Psoas muscle (tissue), 8 donors: ENCODE measurements around the gene BBX. TPM values are rescaled to one million over a fixed set of nuclear protein-coding genes. Genes with fewer than 3 reads are reported as not detected.

Source experiments
- ATAC-seq, 4 donors: fragments of 200-7000 bp; cut with Tn5 transposase; one replicate each; pipeline ENCODE4 v1.9.1; 2020; ENCODE audit warnings: moderate library complexity in 3 of 4, mild to moderate bottlenecking in 2 of 4
- DNase-seq, 2 donors: peaks; one replicate each; pipeline ENCODE4 v3.0.0-alpha.2; 2020
- H3K27ac ChIP-seq: fragments of 200-600 bp; one replicate; pipeline ENCODE4 v1.8.0; 2022
- H3K27me3 ChIP-seq, 3 donors: fragments of 200-600 bp in 1 of 3; one replicate each; pipeline versions ENCODE4 v1.6.1 to v1.8.0; 2013 to 2022; ENCODE audit warnings: low read length in 2 of 3, mild to moderate bottlenecking in 2 of 3, moderate library complexity in 1 of 3; ENCODE audit not compliant: insufficient read depth in 3 of 3
- H3K36me3 ChIP-seq, 2 donors: fragments of 200-600 bp in 1 of 2; one replicate each; pipeline versions ENCODE4 v1.6.1 to v1.8.0; 2013 to 2022; ENCODE audit warnings: low read depth in 1 of 2, mild to moderate bottlenecking in 1 of 2, moderate library complexity in 1 of 2; ENCODE audit not compliant: insufficient read depth in 1 of 2
- H3K4me1 ChIP-seq: fragments of 200-600 bp; one replicate; pipeline ENCODE4 v1.8.0; 2022
- H3K4me3 ChIP-seq: fragments of 200-600 bp; one replicate; pipeline ENCODE4 v1.8.0; 2022; ENCODE audit warnings: mild to moderate bottlenecking
- H3K9me3 ChIP-seq: fragments of 200-600 bp; one replicate; pipeline ENCODE4 v1.8.0; 2022
- WGBS, 3 donors: extraction: QIAGEN DNeasy Blood & Tissue Kit; methylation state at CpG; one replicate each; pipeline versions ENCODE4 v1.1.6 to v1.1.7; 2013; 5-methylcytosine and 5-hydroxymethylcytosine counted together
- intact Hi-C, 2 donors: fragments of 100-400 bp; cut with DNase I; formaldehyde crosslinking; loops; one replicate each; pipeline versions ENCODE4 v1.11.0 to v1.14.2; 2022
- polyA plus RNA-seq, 3 donors: library from polyadenylated mRNA; stranded (reverse); fragments of 200-250 nt; gene quantifications; one replicate each; pipeline ENCODE4 v1.2.3, GENCODE V29; 2013
- total RNA-seq, 4 donors: library from RNA; stranded (reverse); fragmentation: NEBNext Ultra II Directional in 2 of 4; extraction: Animal tissue kit (Norgen Biotek cat#: 25700) in 2 of 4; gene quantifications; one replicate each; pipeline versions ENCODE4 v1.2.1 to v1.2.4, GENCODE V29; 2021 to 2023
- TF ChIP-seq, protein P1 (sequence below): fragments of 200-600 bp; IDR thresholded peaks from one replicate; pipeline ENCODE4 v1.8.0; 2022; ENCODE audit warnings: antibody characterized with exemption
- donor health status: healthy with polysubstance abuse.
- donor health status: DM: no; HTN: no; CAD: no; lungs with moderate emphysema.
- donor health status: Bipolar disorder and iron deficiency.
- donor health status: healthy.
- donor health status: DM: yes; HTN: yes; CAD: no.
- donor health status: DM: no; HTN: no; CAD: no.
- donor health status: DM: no; HTN: no; CAD: no.
- donor health status: DM: yes; HTN: yes; CAD: no.

Gene BBX
- total and polyA plus RNA-seq, 7 donors = 2.2 to 30.4 (median 16.2) TPM

DNA sequence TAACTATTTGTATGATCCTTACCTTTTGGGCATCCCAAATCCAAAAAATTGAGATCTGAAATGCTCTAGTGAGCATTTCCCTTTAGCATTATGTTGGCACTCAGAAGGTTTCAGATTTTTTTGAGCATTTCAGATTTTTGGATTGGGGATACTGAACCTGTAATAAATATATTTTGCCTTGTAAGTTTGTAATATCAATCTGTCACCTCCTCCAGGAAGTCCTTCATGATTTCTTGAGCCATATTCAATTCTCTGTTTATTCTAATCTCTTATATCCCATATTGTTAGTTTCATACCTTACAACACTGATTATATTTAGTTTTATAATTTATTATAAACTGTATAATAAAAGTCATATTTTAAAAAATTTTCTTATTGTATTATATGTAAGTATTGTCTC is 215.2 kb downstream of the BBX start:
- Histone ChIP-seq H3K27me3 (no peaks in the 10 kb centered on the region), H3K36me3 (peaks cover 0 to under 1% of the 10 kb centered on the region in 2 donors), H3K27ac (no peak overlapping the region), H3K4me3 (no peak overlapping the region), H3K9me3 (no peaks in the 10 kb centered on the region), H3K4me1 (peaks cover 12% of the 10 kb centered on the region)
- TF ChIP-seq, protein P1, sequence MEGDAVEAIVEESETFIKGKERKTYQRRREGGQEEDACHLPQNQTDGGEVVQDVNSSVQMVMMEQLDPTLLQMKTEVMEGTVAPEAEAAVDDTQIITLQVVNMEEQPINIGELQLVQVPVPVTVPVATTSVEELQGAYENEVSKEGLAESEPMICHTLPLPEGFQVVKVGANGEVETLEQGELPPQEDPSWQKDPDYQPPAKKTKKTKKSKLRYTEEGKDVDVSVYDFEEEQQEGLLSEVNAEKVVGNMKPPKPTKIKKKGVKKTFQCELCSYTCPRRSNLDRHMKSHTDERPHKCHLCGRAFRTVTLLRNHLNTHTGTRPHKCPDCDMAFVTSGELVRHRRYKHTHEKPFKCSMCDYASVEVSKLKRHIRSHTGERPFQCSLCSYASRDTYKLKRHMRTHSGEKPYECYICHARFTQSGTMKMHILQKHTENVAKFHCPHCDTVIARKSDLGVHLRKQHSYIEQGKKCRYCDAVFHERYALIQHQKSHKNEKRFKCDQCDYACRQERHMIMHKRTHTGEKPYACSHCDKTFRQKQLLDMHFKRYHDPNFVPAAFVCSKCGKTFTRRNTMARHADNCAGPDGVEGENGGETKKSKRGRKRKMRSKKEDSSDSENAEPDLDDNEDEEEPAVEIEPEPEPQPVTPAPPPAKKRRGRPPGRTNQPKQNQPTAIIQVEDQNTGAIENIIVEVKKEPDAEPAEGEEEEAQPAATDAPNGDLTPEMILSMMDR = no peak
- DNase-seq (no peak), ATAC-seq (no peak)
- intact Hi-C loops = loop anchor here in 1 of 2 donors (5.0 kb wide), 1 partner anchor 56 kb away; no protein-coding TSS in a partner anchor

- Histone ChIP-seq H3K4me3 (no peak overlapping the region), H3K36me3 (no peaks in the 10 kb centered on the region), H3K9me3 (no peaks in the 10 kb centered on the region), H3K27me3 (no peaks in the 10 kb centered on the region), H3K27ac (no peak overlapping the region), H3K4me1 (peaks cover 12% of the 10 kb centered on the region)
- intact Hi-C loops = loop anchor here in 1 of 2 donors (5.0 kb wide), 1 partner anchor 56 kb away; no protein-coding TSS in a partner anchor
- TF ChIP-seq, protein P1 = no peak
- ATAC-seq (peak in 2 of 4 donors; percentile 48 to 57), DNase-seq (no peak)
- 84 to 93% (median 87%) methylated on average over 5 of the region's 5 CpGs for WGBS, 3 donors
Observed at GRCh38 chr3:107738486-107739183, 215.9 kb downstream of the BBX start.

DNA sequence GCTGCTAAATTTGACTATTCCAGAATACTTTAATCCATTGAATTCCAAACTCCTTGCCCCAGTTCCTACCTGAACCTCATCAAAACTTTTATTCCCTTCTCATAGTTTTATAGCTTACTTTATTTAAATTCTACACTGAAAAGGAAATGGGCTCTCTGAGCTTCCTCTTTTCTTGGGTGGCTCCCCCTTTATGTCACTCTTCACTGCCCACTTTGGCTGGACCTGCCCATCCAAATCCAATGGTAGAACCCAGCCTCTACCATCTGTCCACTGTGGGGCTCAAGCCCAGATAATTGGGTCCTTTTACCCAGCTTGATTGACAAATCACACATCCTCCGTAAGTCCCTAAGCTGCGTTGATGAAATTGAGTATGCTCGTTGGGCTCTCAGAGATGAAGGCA is 216.5 kb downstream of the BBX start:
- TF ChIP-seq, protein P1 = no peak
- ATAC-seq (no peak), DNase-seq (no peak)
- Histone ChIP-seq H3K27me3 (no peaks in the 10 kb centered on the region), H3K27ac (no peak overlapping the region), H3K4me3 (no peak overlapping the region), H3K4me1 (peaks cover 7% of the 10 kb centered on the region), H3K9me3 (no peaks in the 10 kb centered on the region), H3K36me3 (no peaks in the 10 kb centered on the region)
- WGBS, 3 donors = 62 to 63% (median 62%) methylated on average over 3 of the region's 3 CpGs
- intact Hi-C loops = loop anchor here in 1 of 2 donors (5.0 kb wide), 1 partner anchor 57 kb away; no protein-coding TSS in a partner anchor

DNA sequence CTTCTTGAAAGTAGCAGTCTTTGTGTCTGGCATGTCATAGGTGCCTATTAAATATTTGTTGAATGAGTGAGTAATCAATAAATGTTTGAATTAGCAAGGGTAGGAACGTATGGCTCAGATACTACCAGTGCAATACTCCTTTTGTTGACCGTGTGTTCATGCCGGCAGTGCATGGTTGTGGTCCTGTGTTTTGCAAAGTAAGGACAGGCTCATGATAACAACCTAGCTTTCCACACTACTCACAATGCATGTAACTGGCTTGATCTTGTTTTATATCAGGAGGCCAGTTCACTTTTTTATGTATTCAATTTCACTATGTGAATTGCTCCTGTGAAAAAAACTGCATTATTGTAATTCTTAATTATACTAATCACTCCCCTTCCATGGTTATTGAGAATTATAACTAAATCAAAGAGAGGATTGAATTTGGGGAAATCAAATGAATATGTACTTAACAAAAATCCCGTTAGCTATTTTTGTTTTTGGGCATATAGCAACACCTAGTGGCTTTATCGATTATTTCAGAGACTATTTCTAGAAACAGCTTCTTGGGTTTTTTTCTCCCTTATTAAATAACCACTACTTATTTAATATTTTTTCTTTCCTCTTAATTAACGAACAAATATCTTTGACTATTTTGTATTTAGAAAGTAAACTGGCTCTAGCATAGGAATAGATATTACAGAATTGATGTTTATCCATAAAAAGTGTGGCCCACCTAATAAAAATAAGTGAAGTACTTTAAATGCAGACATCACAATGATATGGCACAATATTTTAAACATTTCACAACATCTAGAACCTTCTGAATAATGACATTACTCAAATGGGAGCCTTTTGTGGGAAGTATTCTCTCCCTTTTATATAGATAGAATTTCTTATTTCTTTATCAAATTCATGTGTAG is 218.5 kb downstream of the BBX start:
- H3K36me3 ChIP-seq = peaks cover 0 to 4% of the 10 kb centered on the region in 2 donors
- peak in 1 of 4 donors; percentile 69 for ATAC-seq
- WGBS, 3 donors = 54 to 63% (median 62%) methylated on average over 6 of the region's 6 CpGs

More for the DNA sequence above, 218.5 kb downstream of the BBX start:
- DNase-seq = no peak
- no peaks in the 10 kb centered on the region for H3K27me3 ChIP-seq
- no peaks in the 10 kb centered on the region for H3K9me3 ChIP-seq
- no peak overlapping the region for H3K4me3 ChIP-seq
- TF ChIP-seq, protein P1 = peak; percentile 69
- H3K4me1 ChIP-seq = no peaks in the 10 kb centered on the region
- intact Hi-C loops = loop anchor here (5.0 to 10.0 kb wide), 5 partner anchors 64 to 664 kb away; no protein-coding TSS in a partner anchor
- no peak overlapping the region for H3K27ac ChIP-seq
